Measurements from ENCODE around the gene ZNF705A.
"Not testable (repeated sequence)": the region's sequence is repeated elsewhere in the genome, so short reads cannot be mapped to it uniquely, and the experiment has no call there.

ZNF705A gene

DNA sequence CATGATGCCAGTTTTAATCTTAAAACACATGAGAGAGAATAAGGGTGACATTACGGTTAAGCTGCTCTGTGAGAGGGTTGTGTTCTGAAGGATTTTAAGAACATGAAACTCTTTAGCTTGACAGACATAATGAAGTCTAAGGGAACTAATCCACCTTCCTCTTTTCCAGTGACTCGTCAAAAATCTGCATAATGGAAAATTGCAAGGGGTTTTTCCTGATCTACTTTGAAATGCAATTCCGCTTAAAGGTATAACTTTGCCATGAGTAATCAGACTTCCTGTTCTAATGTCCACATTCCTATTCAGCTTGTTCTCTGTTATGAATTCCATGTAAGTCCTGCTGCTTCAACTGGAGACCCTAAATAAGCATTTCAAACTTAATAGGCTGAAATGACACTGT, at the start of gene ZNF705A:
ZNF705A (plus strand) TSS at position 171 of the 400 bp plus-strand sequence. CDS start 15,611 bp downstream, outside the sequence.
- no peak for DNase-seq (ENCODE audit: low read depth in 2 of 2, low spot score in 1 of 2)

DNA sequence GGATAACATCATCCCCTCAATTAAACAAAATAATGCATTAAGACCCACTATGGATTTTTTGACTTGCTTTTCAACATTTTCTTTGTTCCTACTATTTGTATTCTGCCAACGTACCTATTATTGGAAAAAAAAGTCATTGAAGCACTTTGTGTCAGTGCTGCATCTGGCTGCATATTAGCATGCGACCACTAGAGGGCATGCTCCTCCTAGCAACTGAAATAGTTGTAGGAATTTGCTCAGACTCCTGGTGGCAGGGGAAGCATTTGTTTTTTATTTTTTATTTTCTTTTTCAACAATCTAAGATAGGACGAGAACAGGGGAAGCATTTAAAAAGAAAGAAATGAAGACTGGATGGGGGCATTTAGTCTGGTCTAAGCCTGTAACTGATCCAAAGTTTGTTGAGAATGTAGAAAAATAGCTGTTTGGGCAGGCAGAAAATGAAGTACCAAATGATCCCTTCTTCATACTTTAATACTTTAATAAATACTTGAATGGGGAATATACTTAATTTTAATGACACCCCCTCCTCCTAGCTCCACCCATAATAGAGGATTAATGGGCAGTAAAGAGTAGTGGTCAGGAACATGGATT, 47.9 kb upstream of the ZNF705A start:
- peak; percentile 48 to 59 for DNase-seq (ENCODE audit: low read depth in 2 of 2, low spot score in 1 of 2)

DNA sequence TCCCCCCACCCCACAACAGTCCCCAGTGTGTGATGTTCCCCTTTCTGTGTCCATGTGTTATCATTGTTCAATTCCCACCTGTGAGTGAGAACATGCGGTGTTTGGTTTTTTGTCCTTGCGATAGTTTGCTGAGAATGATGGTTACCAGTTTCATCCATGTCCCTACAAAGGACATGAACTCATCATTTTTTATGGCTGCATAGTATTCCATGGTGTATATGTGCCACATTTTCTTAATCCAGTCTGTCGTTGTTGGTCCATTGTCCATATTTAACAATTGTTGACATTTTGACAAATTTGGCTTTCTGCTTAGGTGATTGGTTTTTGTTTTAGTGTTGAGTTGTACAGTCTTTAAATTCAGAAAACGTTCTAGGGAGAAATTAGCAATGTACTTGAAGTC, 43.7 kb upstream of the ZNF705A start:
- DNase-seq (ENCODE audit: low read depth in 2 of 2, low spot score in 1 of 2) = not testable (repeated sequence)

DNA sequence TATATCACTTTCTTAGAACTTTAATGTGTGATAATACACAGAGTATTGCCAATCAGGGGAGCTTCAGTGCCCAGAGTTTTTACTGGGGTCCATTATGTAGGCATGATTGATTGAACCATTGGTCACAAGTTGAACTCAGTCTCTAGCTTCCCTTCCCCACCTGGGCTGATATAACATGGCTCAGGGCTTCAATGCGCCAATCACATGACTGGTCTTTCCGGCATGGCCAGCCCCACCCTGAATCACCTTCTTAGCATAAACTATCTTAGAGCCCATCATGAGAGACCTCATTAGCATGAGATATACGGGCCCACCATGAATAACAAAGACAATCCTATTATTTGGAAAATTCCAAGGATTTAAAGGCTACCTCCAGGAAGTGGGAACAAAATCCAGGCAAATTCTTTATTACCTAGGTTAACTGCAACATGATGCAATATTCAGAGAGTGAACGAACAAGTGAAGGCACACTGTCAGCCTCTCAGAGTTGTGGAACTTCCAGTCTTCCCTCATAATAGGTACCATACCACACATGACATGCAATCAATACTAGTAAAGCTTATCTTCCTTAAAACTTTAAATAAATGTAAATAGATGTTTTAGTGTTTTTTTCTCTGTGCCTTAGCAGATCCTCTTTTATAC, 36.6 kb upstream of the ZNF705A start:
- DNase-seq (ENCODE audit: low read depth in 2 of 2, low spot score in 1 of 2) = no peak

DNA sequence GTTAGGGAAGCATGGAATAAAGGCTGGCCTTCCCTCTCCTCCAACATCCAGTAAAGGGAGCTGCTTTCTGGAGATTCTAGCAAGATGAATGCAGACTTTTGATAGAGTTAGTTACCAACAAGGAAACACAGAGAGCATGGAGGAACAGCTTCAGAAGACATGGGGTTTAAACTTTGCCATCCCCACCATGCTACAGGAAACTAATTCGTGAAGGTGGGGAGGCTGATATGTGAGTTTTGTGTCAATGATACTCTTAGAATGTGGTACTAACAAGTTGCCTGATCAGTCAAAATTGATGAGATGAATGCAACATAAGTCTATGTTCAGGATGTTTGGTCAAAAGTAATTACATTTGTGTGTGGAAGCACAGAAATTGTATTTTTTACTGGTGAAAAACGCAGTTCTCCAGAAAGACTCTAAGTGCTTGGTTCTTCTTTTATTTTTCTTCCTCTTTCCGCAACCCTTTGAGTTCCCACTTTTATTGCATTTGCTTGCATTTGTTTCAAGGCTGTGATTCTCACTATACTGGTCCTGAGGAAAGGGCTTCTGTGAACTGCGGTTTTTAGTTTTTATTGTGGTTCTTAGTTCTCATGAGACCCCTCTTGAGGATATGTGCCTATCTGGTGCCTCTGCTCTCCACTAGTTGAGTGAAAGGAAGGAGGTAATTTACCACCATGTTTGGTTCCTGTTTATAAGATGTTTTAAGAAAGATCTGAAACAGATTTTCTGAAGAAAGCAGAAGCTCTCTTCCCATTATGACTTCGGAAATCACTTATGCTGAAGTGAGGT, 33.5 kb upstream of the ZNF705A start, which contains the start of gene CLEC4A:
CLEC4A (plus strand) TSS at position 494 of the 789 bp plus-strand sequence; CDS start at position 756, 262 bp downstream.
- no peak for DNase-seq (ENCODE audit: low read depth in 2 of 2, low spot score in 1 of 2)

DNA sequence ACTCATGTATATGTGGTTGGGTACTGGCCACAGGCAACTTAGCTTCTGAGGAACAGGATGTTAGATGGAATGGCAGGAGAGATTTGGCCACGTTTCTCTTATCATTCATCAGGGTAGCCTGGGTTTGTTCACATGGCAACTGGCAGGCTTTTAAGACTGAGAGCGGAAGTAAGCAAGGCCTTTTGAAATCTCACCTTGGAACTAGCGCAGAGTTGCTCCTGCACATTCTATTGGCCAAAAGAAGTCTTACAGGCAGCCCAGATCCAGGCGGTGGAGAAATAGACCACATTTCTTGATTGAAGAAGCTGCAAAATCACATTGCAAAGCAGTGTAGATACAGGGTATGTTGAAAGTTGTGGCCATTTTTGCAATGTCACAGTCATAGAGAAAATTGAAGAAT, 29.7 kb upstream of the ZNF705A start:
- DNase-seq (ENCODE audit: low read depth in 2 of 2, low spot score in 1 of 2) = no peak

DNA sequence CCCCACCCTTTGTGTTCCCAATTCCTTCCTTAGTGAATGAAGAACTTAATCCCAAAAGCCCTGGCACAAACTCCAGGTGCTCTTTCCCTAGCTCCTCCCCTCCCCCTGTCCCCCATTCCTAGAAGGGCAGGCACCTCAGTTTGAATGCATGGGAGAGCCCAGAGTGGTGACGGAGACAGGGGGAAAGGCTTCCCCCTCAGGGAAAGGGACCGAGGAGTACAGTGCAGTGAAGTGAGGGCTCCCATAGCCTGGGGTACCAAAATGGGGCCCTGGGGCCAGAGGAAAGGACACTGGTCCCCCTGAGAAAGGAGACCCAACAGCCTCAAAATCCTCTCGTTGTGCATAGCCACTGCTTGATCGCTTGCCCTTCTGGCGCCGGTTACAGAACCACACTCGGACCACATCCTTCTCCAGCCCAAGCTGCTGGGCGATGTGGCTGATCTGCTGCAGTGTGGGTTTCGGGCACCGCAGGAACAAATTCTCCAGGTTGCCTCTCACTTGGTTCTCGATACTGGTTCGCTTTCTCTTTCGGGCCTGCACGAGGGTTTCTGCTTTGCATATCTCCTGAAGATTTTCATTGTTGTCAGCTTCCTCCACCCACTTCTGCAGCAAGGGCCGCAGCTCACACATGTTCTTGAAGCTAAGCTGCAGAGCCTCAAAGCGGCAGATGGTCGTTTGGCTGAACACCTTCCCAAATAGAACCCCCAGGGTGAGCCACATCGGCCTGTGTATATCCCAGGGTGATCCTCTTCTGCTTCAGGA, 23.0 kb upstream of the ZNF705A start:
- DNase-seq (ENCODE audit: low read depth in 2 of 2, low spot score in 1 of 2) = not testable (repeated sequence)

DNA sequence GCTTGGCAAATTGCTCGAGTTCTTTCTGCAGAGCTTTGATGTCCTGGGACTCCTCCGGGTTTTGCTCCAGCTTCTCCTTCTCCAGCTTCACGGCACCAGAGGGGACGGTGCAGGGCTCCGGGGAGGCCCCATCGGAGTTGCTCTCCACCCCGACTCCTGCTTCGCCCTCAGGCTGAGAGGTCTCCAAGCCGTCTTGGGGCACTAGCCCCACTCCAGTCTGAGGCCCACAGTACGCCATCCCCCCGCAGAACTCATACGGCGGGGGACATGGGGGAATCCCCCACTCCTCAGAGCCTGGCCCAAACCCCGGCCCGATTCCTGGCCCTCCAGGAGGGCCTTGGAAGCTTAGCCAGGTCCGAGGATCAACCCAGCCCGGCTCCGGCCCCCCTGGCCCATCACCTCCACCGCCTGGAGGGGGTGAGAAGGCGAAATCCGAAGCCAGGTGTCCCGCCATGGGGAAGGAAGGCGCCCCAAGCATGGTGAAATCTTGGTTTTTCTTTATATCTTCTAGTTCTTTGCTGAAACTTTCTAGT, 22.4 kb upstream of the ZNF705A start:
- not testable (repeated sequence) for DNase-seq (ENCODE audit: low read depth in 2 of 2, low spot score in 1 of 2)

DNA sequence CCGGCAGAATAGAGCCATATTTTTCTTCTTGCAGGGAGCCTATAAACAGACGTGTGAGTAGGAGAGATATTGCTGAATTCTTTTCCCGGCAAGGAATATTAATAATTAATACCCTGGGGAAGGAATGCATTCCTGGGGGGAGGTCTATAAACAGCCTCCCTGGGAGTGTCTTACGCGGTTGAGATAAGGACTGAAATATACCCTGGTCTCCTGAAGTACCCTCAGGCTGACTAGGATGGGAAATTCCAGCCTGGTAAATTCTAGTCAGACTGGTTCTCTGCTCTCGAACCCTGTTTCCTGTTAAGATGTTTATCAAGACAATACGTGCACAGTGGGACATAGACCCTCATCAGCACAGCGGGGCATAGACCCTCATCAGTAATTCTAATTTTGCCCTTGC, 15.2 kb upstream of the ZNF705A start:
- DNase-seq (ENCODE audit: low read depth in 2 of 2, low spot score in 1 of 2) = not testable (repeated sequence)

DNA sequence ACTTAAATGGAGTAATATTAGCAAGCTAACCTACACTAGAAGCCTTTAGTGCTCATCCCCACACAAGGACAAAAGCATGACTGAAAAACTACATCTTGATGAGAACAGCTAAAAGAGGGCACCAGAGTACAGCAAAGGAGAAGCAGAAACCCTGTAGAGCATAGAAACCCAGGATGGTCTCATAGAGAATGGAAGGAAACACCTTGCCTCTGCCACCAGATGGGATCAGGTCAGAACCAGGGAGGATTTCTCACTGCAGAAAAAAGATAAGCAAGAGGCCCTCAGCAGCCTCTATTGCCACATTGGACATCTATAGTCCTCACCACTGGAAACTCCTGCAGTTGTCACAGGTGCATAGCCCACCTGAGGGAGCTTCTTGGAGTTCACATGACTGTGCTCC, 13.6 kb upstream of the ZNF705A start:
- DNase-seq (ENCODE audit: low read depth in 2 of 2, low spot score in 1 of 2) = no peak

DNA sequence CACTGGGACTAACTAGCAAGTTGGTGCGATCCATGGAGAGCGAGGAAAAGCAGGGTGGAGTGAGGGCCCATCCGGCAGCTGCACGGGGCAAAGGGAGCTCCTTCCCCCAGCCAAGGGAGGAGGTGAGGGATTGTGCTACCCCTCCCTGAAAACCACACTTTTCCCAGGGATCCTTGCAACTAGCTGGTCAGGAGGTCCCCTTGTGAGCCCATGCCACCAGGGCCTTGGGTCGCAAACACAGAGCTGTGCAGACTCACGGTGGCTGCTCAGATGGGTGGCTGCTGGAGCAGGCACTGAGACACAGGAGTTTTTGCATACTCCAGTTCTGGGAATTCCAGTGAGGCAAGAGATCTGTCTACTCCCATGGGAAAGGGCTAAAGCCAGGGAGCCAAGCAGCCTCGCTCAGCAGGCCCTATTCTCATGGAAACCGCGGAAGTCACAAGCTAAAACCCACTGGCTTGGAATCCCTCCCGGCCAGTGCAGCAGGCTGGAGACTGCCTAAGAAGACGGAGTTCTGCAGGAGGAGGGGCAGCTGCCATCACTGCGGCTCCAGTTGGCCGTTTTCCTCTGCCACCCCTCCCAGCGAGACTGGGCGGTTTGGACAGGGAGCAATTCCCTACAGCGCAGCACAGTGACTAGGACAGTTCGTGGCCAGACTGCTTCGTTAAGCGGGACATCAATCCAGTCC, 10.9 kb upstream of the ZNF705A start:
- no peak for DNase-seq (ENCODE audit: low read depth in 2 of 2, low spot score in 1 of 2)

DNA sequence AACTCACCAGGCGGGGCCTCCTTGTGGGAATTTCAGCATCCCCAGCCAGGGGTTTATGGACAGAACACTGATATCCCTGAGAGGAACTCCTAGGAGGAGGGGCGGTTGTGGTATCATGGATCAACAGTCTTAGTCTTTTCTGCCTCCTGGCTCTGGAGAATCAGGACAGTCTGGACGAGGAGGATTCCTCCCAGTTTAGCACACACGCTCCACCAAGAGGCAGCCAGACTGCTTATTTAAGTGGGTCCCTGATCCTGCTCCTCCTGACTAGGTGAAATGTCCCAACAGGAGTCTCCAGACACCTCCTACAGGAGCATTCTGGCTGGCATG, 10.4 kb upstream of the ZNF705A start:
- no peak for DNase-seq (ENCODE audit: low read depth in 2 of 2, low spot score in 1 of 2)

DNA sequence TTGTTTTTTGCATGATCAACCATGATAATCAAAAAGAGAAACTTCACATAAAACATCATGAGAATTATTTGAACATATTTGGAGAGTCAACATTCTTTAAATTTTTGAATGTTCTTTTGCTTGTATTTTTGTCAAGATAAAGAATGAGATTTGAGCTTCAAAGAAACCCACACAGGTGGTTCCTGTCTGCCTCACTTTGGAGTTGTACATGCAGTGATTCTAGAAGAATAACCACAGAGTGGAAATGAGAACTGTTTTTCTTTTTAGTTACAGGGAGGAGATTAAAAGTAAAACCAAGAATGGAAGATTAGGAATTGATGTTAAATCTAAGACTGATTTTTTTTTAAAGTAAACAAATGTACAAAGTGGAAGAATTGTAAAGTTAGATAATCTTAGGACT, 2.3 kb upstream of the ZNF705A start:
- no peak for DNase-seq (ENCODE audit: low read depth in 2 of 2, low spot score in 1 of 2)

DNA sequence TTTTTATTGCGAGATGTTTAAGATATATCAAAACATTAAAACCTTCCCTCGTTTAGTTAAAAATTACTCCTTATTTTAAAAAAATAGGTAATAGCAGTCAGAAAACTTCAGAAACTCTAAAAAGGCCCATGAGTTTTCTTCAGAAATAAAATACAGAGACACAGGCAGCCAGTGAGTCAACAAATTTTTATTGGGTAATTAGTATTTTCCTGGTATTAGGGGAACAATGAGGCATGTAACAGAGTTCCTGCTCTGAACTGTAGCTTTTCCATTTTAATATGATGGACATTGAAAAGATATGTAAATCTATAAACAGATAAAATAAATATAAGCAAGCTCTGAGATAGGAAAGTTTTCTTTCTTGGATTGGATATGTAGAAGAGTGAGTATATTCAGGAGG, 399 bp upstream of the ZNF705A start:
- DNase-seq (ENCODE audit: low read depth in 2 of 2, low spot score in 1 of 2) = no peak

DNA sequence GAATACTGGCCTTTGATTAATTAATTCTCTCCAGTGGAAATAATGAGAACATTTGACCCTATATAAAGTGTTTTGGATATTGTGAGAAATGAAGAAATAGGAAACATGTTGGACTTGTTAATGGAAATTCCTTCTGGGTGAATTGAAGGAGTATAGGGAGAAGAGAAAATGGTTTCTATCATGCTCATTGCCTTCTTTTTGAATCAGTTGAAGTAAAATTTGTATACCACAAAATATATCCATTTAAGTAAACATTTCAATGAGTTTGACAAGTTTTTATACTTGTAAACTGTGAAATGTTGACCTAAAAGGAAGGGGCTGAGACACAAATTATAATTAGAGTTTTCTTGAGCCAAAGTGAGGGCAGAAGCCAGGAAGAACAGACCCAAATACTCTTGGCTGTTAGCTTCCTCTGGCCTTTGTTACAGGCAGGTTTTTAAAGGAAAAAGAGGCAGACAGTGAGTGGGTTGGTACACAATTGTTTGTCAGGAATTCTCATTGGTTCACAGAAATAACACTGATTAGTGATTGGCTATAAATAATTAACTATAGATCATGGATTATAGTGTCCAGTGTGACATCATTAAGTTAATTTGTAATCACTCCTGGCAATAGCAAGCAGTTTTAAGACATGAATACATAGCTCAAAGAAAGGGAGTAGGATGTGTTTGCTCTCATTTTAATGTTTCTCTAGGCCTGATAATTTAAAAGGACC, 826 bp downstream of the ZNF705A start:
- DNase-seq (ENCODE audit: low read depth in 2 of 2, low spot score in 1 of 2) = no peak

DNA sequence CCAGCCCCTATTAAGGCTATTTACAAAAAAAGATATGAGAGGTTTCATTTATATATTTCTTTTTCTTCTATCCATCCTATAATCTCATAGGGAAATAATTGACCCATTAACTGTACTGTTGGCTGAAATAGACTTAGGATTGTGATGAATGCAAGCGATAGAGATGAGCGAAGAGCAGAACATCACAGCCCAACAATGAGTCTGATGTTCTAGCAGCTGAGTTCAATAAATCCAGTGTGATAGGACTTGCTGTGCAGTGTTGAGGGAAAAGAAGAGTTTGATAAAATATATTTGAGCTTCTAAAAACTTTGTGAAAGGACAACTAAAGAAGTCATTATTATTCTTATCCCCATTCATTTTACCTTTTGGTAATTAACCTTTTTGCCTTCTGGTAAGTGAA, 16.1 kb downstream of the ZNF705A start:
- DNase-seq (ENCODE audit: low read depth in 2 of 2, low spot score in 1 of 2) = not testable (repeated sequence)

DNA sequence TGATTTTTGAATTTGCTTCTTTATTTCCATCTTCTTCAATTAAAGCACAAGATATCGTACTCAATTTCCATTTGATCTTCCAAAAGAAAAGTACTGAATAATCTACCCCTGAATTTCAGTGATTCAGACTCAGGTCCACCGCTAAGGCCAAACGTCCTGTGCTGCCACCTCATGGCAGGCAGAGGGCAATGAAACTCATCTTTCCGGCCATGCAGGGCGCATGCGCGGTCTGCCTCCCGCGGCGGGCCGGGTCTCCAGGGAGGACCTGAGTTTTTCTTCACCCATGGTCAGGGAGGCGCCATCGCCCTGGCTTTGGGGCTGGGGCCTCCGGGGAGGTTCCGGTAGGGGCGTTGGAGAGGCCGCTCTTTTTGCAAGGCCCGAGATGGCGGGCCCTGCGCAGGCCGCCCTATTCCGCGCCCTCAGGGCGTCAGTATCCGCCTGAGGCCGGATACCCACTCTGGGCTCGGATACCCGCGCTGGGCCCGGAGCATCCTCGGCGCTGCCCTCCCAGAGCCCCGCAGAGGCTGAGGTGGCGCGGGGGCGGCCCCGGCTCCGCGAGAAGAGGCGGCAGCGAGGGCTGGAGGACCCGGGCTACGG, 23.3 kb downstream of the ZNF705A start:
- peak; percentile 31 to 69 for DNase-seq (ENCODE audit: low read depth in 2 of 2, low spot score in 1 of 2)

DNA sequence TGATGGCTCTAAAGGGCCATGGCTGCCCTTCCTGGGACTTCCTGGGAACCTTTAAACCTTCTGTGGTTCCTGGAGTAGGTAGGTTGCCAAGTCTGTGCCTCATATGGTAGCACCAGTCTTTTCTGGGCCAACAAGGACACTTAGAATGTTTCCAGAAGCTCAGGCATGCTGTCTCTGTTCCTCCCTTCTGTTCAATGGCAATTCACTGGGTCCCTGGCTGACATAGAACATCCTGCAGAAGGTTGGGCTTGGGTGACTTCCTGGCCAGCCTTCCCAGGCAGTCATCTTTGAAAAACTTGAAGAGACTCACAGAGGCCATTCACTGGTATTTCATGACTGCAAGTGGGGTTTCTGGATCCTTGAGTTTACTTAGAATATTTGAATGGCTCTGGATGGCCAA, 24.5 kb downstream of the ZNF705A start:
- not testable (repeated sequence) for DNase-seq (ENCODE audit: low read depth in 2 of 2, low spot score in 1 of 2)

DNA sequence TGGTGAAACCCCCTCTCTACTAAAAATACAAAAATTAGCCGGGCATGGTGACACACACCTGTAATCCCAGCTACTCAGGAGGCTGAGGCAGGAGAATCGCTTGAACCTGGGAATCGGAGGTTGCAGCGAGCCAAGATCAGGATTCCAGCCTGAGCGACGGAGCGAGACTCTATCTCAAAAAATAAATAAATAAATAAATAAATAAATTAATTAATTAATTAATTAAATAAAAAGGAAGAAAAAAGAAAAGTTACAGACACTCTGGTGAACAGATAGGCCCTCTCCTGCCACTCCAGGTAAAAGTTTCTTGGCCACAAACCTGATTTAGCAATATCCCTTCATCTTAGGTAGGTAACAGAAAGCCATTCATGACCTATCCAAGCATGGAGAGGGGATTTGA, 26.1 kb downstream of the ZNF705A start:
- not testable (repeated sequence) for DNase-seq (ENCODE audit: low read depth in 2 of 2, low spot score in 1 of 2)

DNA sequence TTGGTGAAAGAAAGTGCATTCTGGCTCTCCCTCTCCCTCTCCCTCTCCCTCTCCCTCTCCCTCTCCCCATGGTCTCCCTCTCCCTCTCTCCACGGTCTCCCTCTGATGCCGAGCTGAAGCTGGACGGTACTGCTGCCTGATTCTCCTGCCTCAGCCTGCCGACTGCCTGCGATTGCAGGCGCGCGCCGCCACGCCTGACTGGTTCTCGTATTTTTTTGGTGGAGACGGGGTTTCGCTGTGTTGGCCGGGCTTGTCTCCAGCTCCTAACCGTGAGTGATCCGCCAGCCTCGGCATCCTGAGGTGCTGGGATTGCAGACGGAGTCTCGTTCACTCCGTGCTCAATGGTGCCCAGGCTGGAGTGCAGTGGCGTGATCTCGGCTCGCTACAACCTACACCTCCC, 26.5 kb downstream of the ZNF705A start:
- DNase-seq (ENCODE audit: low read depth in 2 of 2, low spot score in 1 of 2) = not testable (repeated sequence)

Data from stimulated activated CD8-positive, alpha-beta memory T cell treated with anti-CD3 and anti-CD28 coated beads, Interleukin-4, amount 100 ng/mL, for 4 hours (primary cell).